NCI-H2107 (cell line): ENCODE results near the gene TBL1X.

Source experiments
- DNase-seq: peaks from one replicate; lab custom pipeline; 2025; lab: John Stamatoyannopoulos, UW

Gene TBL1X

DNA sequence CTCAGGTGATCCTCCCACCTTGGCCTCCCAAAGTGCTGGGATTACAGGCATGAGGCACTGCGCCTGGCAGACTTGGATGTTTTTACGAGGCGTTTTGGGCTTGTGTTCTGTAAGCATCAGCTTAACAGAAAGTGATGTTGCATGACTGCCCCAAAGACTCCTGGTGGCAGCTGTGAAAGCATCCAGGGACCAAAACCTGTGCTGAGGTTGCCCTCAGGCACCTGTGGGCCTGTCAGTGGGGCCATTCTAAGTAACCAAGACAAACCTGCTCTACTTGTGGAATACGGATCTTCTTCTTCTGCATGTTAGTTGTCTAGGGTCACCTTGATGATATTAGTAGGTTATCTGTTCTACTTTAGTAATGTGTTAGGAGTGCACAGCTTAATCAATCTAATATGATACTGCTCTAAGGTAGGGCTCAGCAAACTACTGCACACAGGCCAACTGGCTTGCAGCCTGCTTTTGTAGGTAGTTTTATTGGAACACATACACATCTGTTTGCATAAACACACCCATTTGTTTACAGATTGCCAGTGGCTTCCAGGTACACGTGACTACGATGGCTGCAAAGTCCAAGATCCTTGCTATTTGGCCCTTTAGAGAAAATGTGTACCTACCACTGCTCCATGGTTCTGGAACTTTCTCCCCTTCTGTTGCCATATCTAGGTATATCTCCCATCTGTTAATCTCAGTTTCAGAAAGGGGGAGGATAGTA is 164.1 kb downstream of the TBL1X start:
- DNase-seq, result no peak

DNA sequence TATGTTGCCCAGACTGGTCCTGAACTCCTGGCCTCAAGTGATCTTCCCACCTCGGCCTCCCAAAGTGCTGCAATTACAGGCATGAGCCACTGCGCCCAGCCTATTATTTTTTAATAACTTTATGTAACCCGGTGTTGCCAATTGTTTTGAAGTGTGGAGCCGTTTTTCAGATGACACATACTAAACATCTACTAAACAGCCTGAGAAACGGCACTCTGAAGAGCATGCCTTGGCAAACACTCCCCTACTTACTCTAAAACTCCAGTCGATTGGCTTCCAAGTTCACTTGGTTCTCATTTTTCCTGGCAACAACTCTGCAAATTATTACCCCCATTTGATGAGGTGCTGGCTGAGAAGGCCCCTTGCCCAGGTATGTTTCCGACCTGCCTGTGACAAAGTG is 169.7 kb downstream of the TBL1X start:
- no peak for DNase-seq

DNA sequence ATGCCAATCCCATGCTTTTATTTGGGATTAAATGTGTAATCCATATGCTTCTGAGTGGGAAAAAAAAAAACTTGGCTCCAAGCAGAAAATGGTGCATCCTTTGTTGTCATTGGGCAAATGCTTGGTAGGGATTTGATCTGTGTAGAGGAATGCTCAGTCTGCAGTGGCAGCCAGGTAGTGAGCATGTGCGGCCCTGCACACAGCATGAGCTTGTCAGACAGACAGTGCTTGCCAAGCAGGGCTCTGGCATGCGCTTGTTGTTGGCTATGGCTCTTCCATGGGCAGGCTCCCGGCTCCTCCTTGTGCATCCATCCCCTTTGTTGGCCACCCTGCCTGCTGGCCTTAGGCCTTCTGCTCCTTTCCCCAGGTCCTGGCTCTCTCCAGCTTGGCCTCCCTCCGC is 170.5 kb downstream of the TBL1X start:
- DNase-seq, result no peak

DNA sequence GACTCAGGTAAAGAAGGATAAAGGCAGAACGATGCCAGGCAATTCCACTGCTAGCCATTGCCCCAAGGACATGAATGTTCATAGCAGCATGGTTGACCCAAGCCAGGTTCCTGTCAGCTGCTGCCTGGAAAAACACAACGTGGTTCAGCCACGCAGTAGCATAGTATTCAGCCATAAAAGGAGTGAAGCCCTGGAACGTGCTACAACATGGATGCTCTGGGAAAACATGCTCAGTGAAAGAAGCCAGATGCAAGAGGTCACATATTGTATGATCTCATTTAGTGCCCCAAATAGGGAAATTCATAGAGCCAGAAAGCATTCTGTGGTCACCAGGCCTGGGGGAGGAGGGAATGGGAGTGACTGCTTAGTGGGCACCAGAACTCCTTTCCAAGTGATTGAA is 170.9 kb downstream of the TBL1X start:
- no peak for DNase-seq

DNA sequence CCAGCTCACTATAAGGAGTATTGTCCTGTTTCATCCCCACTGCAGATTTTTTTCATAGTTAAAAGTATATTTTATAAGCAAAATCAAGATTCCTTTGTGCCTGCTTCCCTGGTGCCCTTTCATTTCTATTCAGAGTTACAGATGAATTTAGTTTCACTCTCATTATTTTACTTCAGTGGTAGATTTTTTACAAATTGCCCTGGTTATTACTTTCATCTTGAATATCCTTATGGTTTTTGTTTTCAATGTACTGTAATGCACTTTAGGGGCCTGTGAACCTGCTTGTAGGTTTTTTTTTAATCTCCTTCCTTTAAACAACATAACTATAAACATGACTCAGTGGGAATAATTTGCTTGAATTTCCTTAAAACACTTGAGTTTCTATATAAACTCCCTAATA is 174.0 kb downstream of the TBL1X start:
- DNase-seq, result no peak

DNA sequence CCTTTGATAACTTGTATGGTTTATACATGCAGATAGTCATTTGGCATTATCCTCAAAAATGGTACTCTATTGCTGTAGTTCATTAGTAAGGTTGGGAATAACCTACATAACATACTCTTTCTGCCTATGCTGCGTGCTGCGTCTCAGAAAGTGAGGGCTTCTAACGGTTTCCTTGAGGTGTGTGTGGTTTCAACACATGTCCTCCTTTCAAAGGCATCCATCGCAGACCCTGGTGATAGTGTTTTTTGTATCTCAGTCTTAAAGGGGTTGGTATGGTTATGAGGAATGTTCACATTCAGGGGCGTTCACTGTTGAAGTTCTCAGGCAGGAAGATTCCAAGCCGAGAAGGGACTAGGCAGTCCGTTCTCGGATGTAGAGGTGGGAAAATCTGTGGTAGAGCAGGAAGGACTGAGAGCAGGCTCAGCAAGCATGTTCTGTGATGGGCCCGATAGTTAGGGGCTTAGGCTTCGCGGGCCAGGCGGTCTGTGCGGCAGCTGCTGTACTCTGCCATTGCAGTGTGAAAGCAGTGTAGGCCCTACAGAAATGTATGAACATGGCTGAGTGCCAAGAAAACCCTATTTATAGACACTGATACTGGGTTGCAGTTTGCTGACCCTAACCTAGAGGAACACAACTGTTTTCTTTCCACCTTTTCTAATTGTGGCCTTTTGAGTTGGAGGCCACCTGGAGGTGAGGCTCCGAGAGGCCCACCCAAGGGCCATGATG is 177.6 kb downstream of the TBL1X start:
- DNase-seq, result no peak

DNA sequence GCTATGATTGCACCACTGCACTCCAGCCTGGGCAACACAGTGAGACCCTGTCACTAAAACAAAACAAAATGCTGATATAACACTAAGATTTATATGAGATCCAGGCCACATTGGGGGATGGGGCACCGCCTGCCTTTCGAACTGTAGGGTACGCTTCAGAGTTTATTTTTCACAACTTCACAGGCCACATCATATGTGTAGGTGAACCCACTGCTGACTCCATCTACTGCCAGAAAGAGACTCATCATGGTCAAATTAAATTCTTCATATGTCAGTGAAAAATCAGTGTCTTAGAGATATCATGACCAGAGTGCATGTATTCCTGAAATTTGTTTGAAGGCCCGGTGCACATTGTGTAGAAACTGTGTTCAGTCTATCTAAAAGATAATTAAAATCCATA is 178.9 kb downstream of the TBL1X start:
- no peak for DNase-seq

DNA sequence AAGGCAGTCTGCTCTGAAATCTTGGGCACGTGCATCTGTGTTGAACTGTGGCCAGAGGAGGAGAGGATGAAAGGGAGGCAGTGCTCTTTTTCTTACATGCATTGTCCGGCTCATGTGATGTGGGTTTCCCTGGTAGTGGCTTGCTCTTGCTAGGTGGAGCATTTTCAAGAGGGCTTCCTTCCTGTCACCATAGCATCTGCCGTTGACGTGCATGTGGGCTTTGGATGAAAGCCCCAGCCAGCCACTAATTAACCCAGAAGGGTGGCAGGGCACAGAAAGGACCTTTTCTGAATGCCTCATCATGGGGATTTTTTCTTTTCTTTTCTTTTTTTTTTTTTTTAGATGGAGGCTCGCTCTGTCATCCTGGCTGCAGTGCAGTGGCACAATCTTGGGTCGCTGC is 179.5 kb downstream of the TBL1X start:
- DNase-seq, result no peak

DNA sequence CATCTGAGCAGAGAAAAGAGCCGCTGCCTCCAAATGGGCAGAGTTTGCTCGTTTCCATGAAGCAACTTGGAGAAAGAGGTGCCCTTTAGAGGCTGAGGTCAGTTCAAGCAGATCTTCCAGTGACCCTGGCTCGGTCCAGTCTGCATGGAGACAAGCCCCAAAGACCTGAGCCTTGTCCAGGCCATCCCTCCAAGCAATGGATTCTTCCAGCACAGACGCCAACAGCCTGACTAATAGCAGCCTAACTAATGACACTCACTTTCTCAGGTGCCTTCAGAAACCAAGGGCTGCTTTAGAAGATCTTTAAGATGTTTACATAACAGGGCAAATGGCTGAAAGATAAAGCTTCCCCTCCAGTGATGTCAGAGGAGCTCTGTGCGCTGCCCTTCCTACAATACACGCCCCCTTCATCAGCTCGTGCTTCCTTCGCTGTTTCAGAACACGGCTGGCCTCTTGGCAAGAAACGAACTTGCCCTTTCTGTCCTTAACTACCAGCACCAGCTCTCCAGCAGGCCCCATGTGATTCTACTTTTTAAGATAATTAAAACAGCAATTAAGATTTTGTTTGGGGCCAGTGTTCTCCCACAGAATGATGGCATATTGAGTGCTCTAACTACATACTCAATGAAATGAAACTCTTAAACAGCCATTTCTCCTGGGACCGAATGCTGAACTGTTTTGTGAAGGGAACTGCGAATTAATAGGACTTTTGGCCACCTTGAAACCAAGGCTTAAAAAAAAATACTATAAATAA is 181.8 kb downstream of the TBL1X start:
- DNase-seq, result no peak

DNA sequence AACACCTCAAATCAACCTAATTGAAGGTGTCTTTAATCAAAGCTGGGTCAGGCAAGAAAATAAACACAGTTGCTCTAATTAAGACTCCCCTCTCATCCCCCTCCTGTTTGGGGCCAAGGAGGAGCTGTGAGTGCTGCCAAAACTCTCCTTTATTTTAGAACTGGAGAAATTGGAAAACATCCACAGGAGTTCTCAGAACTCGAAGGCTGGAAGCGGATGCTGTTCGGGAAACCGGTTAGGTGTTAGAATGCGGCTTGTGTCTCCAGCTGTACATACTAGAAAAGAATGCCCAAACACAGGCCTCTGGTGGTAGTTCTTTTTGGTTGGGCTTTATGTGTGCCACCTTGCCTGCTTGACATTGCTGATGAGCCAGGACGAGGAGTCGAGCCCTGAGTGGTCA is 182.6 kb downstream of the TBL1X start:
- DNase-seq, result no peak

DNA sequence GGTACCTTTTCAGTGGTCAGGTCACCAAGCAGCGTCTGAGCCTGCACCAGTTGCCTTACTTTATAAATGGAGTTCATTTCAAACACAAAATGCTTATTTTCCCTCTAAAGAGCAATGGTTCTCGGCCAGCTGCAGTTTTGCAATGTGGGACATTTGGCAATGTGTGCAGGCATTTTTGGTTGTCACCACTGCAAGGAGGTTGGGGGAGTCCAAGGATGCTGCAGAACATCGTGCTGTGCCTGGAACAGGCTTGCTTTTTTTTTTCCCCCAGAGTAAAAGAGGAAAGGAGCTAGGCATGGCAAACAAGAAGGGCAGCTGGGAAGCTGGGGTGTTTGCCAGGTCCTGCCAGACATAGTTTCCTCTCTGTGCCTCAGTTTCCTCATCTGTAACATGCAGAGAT is 185.2 kb downstream of the TBL1X start:
- DNase-seq, result no peak

DNA sequence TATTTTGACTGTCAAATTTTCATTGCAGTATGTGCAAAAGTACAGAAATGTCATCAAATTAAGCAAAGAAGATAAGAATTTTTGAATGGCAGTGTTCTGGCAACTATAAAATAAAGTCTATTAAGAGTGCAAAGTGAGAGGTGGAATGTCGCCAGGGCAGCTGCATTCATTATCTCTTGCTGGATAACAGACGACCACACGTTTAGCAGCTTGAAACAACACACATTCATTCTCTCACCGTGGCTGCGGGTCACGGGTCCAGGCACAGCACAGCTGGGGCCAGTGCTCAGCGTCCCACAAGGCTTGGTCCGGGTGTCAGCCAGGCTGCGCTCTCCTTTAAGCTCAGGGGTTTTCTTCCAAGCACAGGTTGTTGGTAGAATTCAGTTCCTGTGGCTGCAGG is 186.9 kb downstream of the TBL1X start:
- DNase-seq, result no peak

DNA sequence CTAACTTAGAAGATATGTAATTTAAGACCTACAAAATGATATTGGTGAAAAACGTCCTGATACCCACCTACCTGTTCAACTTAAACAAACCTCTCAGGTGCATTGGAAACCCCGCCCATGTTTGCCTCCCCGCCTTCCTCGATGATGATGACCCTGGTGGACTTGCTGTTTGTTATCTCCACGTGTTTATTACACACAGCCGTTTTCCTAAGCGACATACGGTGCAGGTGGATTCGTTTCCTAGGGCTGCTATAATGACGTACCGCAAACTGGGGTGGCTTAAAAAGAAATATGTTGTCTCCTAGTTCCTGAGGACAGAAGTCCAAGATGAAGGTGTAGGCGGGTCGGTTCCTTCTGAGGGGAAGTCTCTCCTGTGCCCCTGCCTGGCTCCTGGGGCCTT is 190.1 kb downstream of the TBL1X start:
- DNase-seq, result no peak

DNA sequence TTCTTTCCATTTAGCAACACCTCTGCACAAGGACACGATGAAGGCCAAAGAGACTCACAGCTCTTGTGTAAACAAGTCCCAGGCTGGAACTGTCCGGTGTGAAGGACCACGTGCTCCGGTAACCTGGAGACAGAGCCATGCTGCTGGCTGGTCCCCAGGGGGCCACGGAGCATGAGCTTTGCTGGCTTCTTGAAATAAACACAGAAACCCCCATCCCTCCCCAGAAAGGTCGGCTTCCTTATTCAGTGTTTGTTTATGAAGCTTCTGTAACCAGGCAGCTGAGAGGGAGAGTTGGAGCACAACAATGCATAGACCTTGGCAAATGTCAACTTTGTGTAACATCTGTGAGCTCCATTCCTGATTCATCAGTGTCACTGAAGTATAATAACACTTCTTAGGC is 191.4 kb downstream of the TBL1X start:
- DNase-seq, result no peak

DNA sequence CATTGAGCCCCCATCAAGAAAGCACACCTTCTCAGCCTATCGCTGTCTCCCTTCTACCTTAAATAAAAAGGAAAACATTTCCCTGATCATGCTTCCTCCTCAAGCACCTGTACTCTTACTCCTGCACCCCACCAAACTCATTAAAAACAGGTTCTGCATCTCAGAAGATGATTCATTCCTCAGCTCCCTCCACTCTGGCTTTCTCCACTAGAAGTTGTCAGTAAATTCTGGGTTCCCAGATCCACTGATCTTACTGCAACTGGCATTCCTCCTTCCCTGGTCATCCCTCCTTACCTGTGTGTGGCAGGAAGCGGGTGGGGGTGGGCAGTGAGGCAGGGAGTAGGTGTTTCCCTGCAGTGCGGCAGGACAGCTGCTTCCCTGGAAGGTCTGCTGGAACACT is 192.0 kb downstream of the TBL1X start:
- no peak for DNase-seq

DNA sequence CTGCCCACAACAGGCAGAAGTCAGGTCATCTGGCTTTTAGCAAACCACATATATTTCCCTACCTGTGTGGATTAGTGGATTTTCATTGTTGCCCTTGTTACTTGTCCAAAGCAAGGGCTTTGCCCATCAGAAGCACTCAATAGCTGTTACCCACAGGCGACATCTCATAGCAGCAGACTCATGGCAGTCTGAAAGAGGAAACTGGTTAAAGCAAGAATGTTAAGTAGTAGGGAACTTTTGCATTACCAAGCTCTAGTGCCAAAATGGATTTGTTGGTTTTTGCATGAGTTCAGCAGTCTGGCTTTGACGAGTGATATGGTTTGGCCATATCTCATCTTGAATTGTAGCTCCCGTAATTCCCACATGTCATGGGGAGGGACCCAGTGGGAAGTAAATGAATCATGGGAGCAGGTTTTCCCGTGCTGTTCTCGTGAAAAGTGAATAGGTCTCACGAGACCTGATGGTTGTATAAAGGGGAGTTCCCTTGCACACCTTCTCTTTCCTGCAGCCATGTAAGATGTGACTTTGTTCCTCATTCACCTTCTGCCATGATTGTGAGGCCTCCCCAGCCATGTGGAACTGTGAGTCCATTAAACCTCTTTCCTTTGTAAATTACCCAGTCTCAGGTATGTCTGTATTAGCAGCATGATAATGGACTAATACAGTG is 192.9 kb downstream of the TBL1X start:
- DNase-seq, result no peak

DNA sequence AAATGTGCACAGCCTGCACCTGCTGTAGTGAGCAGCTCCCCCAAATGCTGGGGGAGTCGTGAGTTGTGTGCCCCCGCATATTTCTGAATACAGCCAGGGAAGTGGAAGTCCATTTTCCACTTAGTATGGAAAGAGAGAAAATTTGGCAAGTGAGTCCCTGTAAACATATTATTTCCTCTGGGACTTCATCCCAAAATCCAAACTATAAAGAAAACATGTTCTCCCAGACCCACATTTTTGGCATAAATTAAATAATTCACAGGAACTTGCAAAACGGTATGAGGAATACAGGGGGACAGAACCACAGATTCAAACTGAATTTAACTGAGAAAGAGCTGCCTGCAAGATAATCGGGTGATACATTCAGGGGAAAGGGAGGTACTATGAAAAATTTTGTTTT is 193.6 kb downstream of the TBL1X start:
- DNase-seq, result no peak

DNA sequence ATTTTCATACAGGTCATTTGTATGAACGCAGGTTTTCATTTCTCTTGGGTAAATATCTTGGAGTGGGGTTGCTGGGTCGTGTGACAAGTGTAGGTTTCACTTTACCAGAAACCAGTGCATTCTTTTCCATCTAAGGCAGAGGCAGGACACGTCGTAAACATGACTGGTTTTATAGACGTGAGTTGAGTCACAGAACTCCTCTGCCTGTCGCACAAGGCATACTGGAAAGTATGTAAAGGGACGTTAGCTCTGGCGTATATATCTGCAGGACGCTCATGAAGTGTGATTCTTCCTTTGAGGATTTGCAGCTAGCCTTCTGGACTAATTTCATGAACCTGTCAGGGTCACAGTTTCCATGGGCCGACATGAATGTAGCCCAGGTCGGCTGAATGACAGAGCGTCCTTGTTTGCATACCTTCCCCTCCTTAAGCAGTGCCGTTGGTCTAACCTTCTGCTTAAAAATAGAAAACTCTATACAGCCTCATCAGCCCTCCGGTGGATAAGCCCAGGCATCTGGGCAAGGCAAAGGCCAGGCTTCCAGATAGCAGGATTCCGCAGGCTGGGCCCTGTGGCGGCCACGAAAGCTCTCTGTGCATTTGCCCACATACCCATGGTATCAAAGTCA is 194.8 kb downstream of the TBL1X start:
- DNase-seq, result no peak

DNA sequence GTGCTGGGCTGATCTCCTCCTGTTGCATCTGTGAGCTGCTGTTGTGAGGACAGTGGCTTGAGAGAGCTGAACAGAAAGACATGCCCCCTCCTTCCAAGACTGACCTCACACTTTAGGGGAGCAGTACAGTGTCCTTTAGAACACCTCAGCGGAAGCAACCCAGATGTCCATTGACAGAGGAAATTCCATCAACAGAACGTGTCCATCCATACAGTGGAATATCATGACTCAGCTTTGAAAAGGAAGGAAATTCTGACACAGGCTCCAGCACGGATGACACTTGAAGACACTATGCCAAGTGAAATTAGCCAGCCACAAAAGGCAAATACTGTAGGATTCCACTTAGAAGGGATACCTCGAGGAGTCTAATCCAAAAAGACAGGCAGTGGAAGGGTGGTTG is 197.3 kb downstream of the TBL1X start:
- no peak for DNase-seq

DNA sequence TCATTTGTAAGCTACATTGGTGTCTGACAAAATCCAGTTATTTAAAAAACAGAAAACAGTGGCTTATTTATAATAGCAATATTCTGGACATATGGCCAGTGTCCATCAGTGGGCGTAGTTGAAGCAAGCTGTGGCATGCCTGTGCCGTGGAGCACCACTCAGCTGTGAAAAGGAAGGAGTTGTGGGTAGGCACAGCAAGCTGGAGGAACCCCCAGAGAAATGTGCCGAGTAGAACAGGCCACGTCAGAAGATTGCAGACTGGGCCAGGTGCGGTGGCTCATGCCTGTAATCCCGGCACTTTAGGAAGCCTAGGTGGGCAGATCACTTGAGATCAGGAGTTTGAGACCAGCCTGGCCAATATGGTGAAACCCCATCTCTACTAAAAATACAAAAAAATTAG is 198.4 kb downstream of the TBL1X start:
- DNase-seq, result no peak

DNA sequence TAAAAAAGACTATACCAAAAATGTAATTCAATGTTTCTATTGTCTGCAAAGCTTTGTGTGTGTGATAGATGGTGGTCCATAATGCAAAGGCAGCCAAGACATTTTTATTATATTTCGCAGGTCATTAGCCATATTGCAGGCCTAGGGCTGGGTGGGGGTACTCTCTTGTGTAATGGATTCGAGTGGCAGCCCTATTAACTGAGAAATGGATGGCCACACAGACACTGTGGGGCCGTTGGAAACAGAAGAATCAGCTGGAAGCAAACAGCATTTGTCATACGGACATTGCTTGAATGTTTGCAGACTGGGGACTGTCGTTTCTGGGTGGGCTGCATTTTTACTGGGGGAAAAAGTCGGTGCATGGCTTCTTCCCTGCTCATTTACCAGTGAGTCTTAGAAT is 199.4 kb downstream of the TBL1X start:
- DNase-seq, result no peak

DNA sequence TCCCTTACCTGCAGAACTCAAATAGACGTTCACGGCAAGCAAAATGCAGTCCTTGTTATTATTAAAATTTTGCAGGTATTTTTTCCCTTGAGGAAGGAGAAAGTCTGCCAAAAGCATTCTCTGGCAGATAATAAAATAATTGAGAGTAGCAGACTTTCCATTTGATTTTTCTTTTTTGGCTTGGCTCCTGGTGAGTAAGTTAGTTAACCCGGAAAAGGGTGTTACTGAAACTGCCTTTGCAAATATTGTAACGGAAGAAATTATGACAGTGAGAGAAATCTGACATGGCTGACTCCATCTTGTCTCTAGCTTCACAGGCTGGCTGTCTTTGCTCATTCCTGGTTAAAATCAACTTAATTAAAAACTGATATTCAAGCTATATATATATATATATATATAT is 200.3 kb downstream of the TBL1X start:
- no peak for DNase-seq
